Panc1 (cell line): ENCODE data around the gene PGA5.
"Not testable (repeated sequence)": the region's sequence is repeated elsewhere in the genome, so short reads cannot be mapped to it uniquely, and the experiment has no call there.

Experiments
- CTCF ChIP-seq: fragments of 450-650 bp; IDR thresholded peaks from 2 replicates; pipeline ENCODE4 v1.5.1; 2017; ENCODE audit warnings: mild to moderate bottlenecking
- POLR2AphosphoS5 ChIP-seq: IDR thresholded peaks from 2 replicates; pipeline ENCODE4 v1.6.1; 2012; ENCODE audit warnings: mild to moderate bottlenecking, low read depth, low read length, moderate library complexity
- SIN3A ChIP-seq: IDR thresholded peaks from 2 replicates; pipeline ENCODE4 v1.6.1; 2012; ENCODE audit warnings: low read depth, mild to moderate bottlenecking, low read length, moderate library complexity, borderline replicate concordance; ENCODE audit not compliant: insufficient read depth
- TCF7L2 ChIP-seq: IDR thresholded peaks from 2 replicates; pipeline ENCODE4 v1.6.1; 2011; ENCODE audit warnings: mild to moderate bottlenecking, low read depth, low read length, inconsistent platforms
- TF ChIP-seq, protein P1 (sequence below), 2 experiments: IDR thresholded peaks; 2 replicates each; pipeline ENCODE4 v1.6.1; 2011 to 2012; ENCODE audit warnings: low read depth in 2 of 2, control low read depth in 1 of 2, low read length in 1 of 2, mild to moderate bottlenecking in 1 of 2, moderate library complexity in 1 of 2; ENCODE audit not compliant: insufficient read depth in 1 of 2

DNA sequence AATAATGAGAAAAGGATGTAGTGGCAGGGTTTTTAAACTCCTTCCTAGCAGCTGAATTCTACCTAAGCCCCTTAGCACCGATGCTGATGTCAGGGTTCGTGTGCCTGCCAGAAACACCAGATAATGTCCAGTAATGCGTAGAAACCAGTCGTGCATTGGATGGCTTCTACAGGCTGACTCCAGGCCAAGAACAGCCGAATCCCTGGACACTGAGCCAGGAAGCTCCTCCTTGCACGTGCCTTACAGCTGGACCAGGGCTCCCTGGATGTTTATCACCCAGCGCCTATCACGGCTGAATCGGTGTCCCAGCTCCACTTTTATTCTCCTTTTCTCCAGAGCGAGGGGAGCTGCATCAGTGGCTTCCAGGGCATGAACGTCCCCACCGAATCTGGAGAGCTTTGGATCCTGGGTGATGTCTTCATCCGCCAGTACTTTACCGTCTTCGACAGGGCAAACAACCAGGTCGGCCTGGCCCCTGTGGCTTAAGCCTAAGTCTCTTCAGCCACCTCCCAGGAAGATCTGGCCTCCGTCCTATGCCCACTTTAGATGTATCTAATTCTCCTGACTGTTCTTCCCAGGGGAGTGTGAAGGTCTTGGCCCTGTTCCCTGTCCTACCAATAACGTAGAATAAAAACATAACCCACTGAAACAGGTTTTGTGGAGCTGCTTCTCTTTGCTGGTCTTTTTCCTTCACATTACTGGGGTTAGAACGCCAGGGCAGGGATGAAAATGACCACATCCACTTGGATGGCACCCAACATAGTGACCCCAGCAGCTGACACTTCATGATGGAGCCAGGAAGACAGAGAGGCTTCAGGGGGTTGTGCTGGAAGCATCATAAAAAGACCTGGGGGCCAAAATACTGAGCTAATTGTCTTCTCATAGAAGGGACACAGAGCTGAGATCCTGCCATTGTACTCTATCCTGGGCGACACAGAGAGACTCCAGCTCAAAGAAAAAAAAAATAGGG, 10.1 kb downstream of the PGA5 start:
- not testable (repeated sequence) for TF ChIP-seq CTCF, POLR2AphosphoS5, SIN3A, TCF7L2
- TF ChIP-seq, protein P1, sequence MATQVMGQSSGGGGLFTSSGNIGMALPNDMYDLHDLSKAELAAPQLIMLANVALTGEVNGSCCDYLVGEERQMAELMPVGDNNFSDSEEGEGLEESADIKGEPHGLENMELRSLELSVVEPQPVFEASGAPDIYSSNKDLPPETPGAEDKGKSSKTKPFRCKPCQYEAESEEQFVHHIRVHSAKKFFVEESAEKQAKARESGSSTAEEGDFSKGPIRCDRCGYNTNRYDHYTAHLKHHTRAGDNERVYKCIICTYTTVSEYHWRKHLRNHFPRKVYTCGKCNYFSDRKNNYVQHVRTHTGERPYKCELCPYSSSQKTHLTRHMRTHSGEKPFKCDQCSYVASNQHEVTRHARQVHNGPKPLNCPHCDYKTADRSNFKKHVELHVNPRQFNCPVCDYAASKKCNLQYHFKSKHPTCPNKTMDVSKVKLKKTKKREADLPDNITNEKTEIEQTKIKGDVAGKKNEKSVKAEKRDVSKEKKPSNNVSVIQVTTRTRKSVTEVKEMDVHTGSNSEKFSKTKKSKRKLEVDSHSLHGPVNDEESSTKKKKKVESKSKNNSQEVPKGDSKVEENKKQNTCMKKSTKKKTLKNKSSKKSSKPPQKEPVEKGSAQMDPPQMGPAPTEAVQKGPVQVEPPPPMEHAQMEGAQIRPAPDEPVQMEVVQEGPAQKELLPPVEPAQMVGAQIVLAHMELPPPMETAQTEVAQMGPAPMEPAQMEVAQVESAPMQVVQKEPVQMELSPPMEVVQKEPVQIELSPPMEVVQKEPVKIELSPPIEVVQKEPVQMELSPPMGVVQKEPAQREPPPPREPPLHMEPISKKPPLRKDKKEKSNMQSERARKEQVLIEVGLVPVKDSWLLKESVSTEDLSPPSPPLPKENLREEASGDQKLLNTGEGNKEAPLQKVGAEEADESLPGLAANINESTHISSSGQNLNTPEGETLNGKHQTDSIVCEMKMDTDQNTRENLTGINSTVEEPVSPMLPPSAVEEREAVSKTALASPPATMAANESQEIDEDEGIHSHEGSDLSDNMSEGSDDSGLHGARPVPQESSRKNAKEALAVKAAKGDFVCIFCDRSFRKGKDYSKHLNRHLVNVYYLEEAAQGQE (IDR thresholded peaks at IDR 0.05; ENCODE audit: insufficient read depth in 1 of 2, low read depth in 2 of 2, low read length in 1 of 2) = not testable (repeated sequence)
